GM12892 (cell line): ENCODE data around the gene CNOT4.

ENCODE experiments used
- POLR2A ChIP-seq: IDR thresholded peaks from 2 replicates; pipeline ENCODE4 v1.6.1; 2011; ENCODE audit warnings: low read depth, low read length, control low read depth
- POLR2AphosphoS5 ChIP-seq: IDR thresholded peaks from 2 replicates; pipeline ENCODE4 v1.6.1; 2011; ENCODE audit warnings: low read depth, low read length, control low read depth

DNA sequence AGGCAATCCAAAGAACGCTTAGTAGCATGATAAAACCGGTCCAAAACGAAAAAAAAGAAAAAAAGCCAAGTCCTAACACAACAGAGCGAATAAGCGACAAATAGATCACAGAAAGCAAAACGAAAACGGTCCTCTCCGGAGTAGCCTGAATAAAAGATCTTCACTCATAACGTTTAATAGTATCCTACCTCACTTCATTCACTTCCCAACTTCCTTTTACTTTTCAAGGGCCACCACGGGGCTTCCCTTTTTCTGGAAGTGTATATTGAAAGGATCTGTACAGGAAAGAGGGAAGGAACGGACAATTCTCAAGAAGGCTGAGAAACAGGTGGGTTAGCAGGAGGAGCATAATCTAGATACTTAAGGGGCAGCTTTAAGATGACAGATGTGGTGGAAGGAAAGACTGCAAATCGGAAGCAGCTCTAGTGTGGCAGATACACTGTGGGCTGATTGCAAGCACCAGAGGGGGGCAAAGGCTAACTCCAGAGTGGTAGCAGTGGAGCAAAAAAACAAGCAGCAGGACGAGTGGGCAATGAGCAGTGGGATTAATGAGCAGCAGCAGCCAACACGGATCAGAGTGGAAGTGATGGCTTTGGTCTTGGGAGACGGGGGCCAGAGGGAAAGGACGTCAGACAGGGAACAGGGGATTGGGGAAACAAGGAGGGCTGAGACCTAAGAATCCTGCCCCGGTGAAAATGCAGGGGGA, 866 bp downstream of the CNOT4 start:
- TF ChIP-seq POLR2A, result no peak
- TF ChIP-seq POLR2AphosphoS5, result no peak
